Left colon (tissue), 2 donors: Measurements from ENCODE around the gene CPNE4. TPM values are rescaled to one million over a fixed set of nuclear protein-coding genes. Genes with fewer than 3 reads are reported as not detected.
A peak's percentile ranks its signal among the peaks of the same experiment; 100 is the strongest.

ENCODE experiments used
- ATAC-seq: fragments of 200-7000 bp; cut with Tn5 transposase; one replicate; pipeline ENCODE4 v1.9.1; 2020; ENCODE audit warnings: mild to moderate bottlenecking, moderate library complexity
- DNase-seq, 2 donors: peaks; one replicate each; pipeline ENCODE4 v3.0.0-alpha.2; 2020
- intact Hi-C, 2 donors: fragments of 100-400 bp; cut with DNase I in 1 of 2; cut with micrococcal nuclease in 1 of 2; formaldehyde crosslinking; loops; one replicate each; pipeline versions ENCODE4 v1.11.2 to v1.14.0; 2022; cut with DNase I, micrococcal nuclease
- total RNA-seq, 2 donors: library from RNA; stranded (reverse); fragmentation: NEBNext Ultra II Directional; extraction: Animal tissue kit (Norgen Biotek cat#: 25700); gene quantifications; one replicate each; pipeline ENCODE4 v1.2.1, GENCODE V29; 2021
- donor health status: DM: no; HTN: no; CAD: no.
- donor health status: DM: yes; HTN: yes; CAD: no.

CPNE4 gene
- total RNA-seq, 2 donors from 2014 or later = 0.46 to 0.53 TPM

DNA sequence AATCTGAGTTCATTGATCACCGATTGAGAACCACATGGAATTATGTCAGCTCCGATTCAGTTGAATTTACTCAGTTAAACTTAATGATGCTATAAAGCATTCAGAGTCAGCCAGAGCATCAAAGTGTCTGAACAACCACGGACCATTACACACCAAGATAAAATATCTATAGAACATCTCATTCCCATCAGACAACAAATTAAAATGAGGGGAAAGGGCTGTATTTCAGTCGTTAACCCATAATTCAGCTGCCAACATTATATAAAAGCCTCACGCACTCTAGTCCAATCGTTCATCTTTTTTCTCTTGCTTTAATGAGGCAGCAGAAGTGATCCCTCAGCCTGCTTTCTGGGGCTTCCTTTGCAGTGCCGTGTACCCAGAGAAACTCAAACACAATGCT, 11.9 kb downstream of the CPNE4 start:
- intact Hi-C loops = no loop called here
- DNase-seq = no peak
- no peak for ATAC-seq

- DNase-seq (no peak), ATAC-seq (no peak)
- intact Hi-C loops = no loop called here
These were observed 14.8 kb downstream of the CPNE4 start for GRCh38 chr3:132020058-132020457.

DNA sequence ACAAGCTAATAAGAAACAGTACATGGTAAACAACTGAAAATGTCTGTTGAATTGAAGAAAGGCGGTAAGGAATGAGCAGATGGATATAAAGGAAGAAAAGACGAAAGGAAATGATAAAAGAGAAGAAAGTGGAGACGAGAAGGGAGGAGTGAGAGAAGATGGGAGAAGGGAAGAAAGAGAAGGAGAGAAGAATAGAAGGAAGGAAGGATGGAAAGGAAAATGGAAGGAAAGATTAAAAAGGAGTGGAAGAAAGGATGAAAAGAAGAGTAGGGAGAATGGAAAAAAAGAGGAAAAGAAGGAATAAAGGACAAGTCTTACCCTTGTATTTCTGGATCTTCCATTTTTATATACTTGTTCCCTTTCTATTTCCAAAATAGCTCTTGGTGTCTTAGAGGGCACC, 17.7 kb downstream of the CPNE4 start:
- DNase-seq (no peak), ATAC-seq (no peak)
- intact Hi-C loops = no loop called here

DNA sequence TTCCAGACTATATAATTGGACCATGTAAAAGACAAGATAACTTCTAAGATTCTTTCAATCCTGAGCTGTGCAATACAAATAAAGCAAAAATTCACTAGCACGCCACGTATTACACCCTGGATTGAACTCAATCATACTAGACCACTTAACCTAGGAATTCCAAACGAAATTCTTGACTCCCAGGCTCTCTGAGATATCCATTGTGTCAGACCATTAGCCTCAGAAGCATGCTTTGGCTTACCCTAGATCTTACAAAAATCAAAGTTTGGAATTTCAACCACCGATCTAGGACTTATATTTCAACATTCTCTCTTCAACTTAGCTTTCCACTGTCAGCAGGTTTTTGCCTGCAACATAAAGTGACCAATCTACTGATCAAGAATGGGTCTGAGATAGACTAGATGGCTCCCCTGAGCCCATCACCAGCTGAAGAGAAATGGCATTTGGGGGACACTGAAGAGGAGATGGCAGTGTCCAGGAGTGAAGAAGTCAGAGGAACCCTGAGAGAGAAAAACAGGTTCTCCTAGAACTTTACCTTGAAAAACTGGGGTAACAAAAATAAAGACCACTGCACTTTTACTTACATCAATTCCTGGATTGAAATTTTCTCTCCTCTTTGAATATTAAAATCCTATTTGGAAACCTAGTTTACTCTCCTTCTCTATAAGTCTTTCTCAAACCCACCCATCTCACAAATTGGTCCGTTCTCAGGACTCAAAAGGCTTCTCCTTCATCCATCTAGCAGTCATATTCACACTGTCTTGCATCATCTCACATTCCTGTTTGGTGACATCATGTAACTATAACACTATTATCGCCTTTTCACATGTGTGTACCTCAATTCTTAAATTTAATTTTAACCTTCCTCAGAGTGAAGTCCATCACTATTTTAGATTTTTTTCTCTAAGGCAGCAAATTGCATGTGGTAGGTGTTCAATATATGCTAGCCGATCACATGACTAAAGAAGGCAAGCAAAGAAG, 18.5 kb downstream of the CPNE4 start:
- DNase-seq (no peak), ATAC-seq (no peak)
- intact Hi-C loops = no loop called here

DNA sequence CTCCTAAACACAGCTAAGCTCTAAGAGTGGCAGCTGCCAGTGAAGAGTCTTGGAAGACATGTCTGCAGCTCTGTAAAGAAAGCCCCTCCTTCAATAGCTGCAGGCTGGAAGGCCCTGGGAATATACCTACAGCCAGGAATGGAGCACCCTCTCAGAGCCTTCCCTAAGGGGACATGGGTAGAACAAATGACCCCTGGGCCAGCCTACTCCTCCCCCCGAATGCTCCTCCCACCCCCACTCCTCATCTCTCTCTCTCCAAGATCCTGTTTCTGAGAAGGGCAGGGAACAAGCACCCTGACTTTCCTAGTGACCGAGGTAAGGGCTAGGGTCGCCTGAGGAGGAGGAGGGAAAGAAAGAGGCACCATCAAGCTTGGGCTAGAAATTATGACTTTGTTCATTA, 20.7 kb downstream of the CPNE4 start:
- ATAC-seq (no peak), DNase-seq (no peak)
- intact Hi-C loops = no loop called here

GRCh38 chr3:132009241-132009640, 25.6 kb downstream of the CPNE4 start:
- ATAC-seq (no peak), DNase-seq (no peak)
- intact Hi-C loops = loop anchor here in 1 of 2 donors (10.0 kb wide), 1 partner anchor 214 kb away; no protein-coding TSS in a partner anchor

GRCh38 chr3:132008837-132009236, 26.0 kb downstream of the CPNE4 start:
- DNase-seq = no peak
- intact Hi-C loops = loop anchor here in 1 of 2 donors (10.0 kb wide), 1 partner anchor 214 kb away; no protein-coding TSS in a partner anchor
- no peak for ATAC-seq

- intact Hi-C loops = loop anchor here in 1 of 2 donors (10.0 kb wide), 1 partner anchor 213 kb away; no protein-coding TSS in a partner anchor
- ATAC-seq (no peak), DNase-seq (no peak)
These were observed 27.2 kb downstream of the CPNE4 start for GRCh38 chr3:132007617-132008016.

DNA sequence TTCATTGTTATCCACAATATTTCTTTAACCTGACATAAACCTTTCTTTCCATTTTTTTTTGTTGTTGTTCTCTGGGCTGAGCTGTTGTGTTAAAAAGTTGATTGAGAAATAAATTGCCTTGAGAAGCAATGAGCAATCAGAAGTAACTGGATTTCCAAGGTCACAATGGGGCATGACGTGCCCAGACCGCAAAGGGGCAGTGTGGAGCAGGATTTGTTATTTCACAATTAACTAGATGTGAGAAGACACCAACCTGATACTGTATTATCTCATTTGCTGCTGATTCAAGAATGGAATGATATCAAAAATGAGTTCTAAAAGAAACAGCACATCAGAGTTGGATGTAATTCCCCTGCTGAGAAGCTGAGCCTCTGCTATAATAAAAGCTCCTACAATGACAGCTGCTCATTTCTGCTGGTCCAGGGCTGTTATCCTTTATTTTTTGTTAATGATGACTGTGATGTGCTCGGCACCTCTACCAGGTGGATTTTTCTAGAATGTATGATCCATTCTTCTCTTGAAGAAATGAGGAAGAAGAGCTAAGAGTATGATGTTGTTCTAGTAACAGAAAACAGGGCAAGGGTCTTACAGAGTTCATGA, 28.1 kb downstream of the CPNE4 start:
- intact Hi-C loops = loop anchor here in 1 of 2 donors (10.0 kb wide), 1 partner anchor 212 kb away; no protein-coding TSS in a partner anchor
- ATAC-seq = peak; percentile 48
- DNase-seq = peak in 1 of 2 donors; percentile 10

- no peak for ATAC-seq
- intact Hi-C loops = loop anchor here in 1 of 2 donors (10.0 kb wide), 1 partner anchor 210 kb away; no protein-coding TSS in a partner anchor
These were observed 30.2 kb downstream of the CPNE4 start for GRCh38 chr3:132004571-132004970.

DNA sequence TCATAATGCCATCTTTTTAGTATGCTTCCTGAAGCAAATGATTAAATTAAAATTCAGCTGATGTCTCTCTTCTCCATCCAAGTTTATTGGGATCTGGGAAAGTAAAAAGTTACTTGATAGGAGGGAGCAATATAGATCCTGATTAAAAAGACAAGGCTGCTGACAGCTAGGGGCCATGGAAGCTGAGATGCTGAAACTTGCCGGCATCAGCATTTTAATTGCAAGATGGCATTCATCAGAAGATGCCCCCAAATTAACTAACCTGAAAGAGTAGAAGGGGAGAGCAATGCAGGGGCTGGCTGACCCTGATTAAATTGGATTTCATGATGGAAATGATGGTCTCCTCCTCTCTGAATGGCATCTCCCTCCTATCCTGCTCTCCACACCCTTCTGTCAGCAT, 31.1 kb downstream of the CPNE4 start:
- ATAC-seq = no peak
- no peak for DNase-seq
- intact Hi-C loops = loop anchor here in 1 of 2 donors (10.0 kb wide), 1 partner anchor 209 kb away; no protein-coding TSS in a partner anchor

More at GRCh38 chr3:132004571-132004970, 30.2 kb downstream of the CPNE4 start:
- no peak for DNase-seq

DNA sequence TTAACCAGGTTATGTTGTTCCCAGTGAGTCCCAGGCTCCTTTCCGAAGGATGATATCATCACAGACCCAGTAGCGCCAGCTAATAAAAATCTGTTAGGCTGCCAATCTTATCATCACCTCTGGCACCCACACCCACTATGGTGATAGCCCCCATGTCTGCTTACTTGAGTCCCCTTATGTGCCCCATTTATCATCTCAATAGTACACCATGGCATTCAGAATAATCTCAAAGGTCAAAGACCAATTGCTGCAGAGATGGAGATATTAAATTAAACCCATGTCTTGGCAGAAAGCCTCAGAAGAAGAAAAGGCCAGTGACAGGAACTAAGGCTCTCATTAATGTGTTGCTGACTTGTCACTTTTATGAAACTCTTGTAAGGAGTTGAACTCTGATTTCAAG, 32.8 kb downstream of the CPNE4 start:
- intact Hi-C loops = loop anchor here in 1 of 2 donors (10.0 kb wide), 1 partner anchor 207 kb away; no protein-coding TSS in a partner anchor
- DNase-seq (no peak), ATAC-seq (no peak)

DNA sequence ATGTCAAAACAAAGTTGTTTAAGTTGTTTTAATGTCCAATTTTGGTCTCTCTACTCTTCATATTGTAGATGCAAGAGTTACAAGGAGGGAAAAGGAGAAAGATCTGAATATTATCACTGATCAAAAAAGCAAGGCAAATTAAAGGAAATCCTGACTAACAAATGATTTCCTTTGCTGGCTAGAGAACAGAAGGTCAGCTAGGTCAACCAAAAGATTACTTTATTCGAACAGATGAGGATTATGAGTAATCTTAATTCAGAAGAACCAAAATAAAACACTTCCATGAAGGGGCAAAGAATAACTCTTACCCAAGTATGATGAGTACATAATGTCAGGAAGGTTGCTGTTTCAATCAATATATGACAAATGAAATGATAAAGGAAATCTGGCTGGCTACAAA, 33.8 kb downstream of the CPNE4 start:
- intact Hi-C loops = loop anchor here in 1 of 2 donors (10.0 kb wide), 1 partner anchor 206 kb away; no protein-coding TSS in a partner anchor
- no peak for ATAC-seq
- no peak for DNase-seq

GRCh38 chr3:131998027-131998426, 36.8 kb downstream of the CPNE4 start:
- DNase-seq = no peak
- intact Hi-C loops = no loop called here
- no peak for ATAC-seq

GRCh38 chr3:131995891-131996290, 38.9 kb downstream of the CPNE4 start:
- ATAC-seq (no peak), DNase-seq (no peak)
- intact Hi-C loops = no loop called here

GRCh38 chr3:131989318-131989717, 45.5 kb downstream of the CPNE4 start:
- ATAC-seq = no peak
- DNase-seq = no peak
- intact Hi-C loops = no loop called here

DNA sequence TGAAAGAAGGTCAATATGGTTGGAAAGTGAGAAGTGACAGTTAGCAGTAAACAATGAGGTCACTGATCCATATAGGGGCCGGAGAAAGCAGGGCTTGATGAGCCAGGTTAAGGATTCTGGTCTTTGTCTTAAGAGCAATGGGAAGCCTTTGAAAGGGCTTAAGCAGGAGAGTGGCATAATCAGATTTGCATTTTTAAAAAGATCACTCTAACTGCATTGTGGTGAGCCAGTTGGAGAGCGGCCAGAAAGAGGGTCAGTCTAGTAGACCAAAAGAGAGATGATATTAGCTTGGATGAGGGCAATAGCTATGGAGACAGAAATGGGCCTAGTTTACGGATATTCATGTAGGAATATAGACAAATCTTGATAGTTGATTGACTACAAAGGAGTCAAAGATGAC, 46.6 kb downstream of the CPNE4 start:
- ATAC-seq (no peak), DNase-seq (no peak)
- intact Hi-C loops = no loop called here

DNA sequence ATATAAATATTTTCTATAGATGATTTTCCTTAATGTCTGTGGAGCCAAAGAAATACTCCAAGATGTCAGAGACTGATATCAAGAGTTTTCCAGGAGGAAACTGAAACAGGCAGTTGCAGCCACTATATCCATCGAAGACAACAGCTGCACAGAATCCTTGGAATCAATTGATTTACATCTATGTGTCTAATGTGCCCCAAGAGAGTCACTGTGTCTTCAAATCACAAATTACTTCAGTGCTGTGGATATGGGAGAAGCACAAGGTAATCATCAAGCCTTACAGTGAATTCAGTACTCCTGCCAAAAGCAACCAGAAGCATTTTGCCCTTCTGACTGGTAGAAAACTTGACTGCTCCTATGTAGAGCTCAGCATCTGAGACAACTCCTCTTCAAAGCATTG, 51.1 kb downstream of the CPNE4 start:
- DNase-seq (no peak), ATAC-seq (no peak)
- intact Hi-C loops = no loop called here

- DNase-seq (no peak), ATAC-seq (no peak)
- intact Hi-C loops = no loop called here
These were observed 53.5 kb downstream of the CPNE4 start for GRCh38 chr3:131981323-131981722.

DNA sequence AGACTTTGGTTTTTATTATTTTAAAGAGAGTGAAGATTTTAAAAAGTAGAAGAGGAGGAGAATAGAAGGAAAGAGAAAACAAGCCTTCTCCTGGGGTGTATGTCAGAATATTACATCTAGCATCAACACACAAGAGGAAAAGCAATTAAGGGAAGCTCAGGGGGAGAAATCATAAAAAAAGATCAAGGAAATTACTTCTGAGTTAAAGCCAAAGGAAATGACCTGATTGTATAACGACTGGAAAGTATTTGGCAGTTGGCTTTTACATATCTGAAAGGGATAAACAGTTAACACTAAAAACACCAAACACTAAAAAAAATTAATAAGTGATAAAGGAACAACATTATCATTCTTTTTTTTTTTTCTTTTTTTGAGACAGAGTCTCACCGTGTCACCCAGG, 58.4 kb downstream of the CPNE4 start:
- ATAC-seq (no peak), DNase-seq (no peak)
- intact Hi-C loops = no loop called here
